ENCODE measurements around the gene EPHB4.
A peak's percentile ranks its signal among the peaks of the same experiment; 100 is the strongest.

The EPHB4 gene

DNA sequence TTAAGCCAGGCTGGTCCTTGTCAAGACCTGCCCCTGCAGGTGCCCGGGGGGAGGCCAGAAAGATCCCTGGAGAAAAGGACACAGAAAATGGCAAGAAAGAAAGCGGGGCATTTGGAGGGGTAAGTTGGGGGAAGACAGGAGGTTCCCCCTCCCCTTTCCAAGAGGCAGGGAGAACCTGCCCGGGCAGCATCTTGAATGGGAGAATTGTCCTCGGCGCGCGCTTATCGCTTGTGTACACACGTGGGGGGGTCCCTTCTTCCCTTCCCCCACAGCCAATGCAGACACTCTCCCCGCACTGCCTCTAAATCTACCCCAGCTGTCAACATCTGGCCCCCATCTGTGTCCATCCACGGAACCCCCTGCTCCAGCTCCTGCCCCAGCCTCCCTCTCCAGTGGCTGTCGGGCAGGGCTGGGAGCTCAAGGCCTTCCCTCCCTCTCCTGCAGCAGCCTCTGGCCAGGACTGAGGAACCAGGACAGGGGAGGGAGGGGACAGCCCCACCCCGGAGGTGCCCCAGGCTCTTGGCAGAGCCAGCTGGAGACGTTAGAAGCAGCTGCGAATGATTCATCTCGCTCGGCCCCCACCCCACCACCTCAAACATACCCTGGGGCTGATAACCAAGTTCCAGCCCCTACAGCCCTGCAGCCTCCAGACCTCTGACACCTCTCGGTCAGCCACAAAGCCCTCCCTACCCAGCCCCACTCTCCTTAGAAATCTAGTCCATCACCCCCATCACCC, 25.3 kb downstream of the EPHB4 start:
- Histone ChIP-seq H3K27ac (ENCODE audit: low read depth, low read length, severe bottlenecking) (peak overlapping the region; percentile 62), H3K4me1 (ENCODE audit: control insufficient read depth, insufficient read depth, low read length, poor library complexity, severe bottlenecking) (peaks cover 44% of the 10 kb centered on the region), H3K36me3 (ENCODE audit: control insufficient read depth, insufficient read depth, low read length) (peaks cover 52% of the 10 kb centered on the region), H3K9me3 (ENCODE audit: control insufficient read depth, low read length) (no peaks in the 10 kb centered on the region), H3K4me3 (ENCODE audit: extremely low read depth, insufficient read depth, low read length, poor library complexity, severe bottlenecking) (no peak overlapping the region)
- 40 to 84% methylated on average over 1 to 13 of the region's 18 CpGs for WGBS, 2 experiments (ENCODE audit: insufficient coverage in 2 of 2)

GRCh38 chr7:100799037-100799896, 28.1 kb downstream of the EPHB4 start:
- Histone ChIP-seq H3K4me3 (ENCODE audit: extremely low read depth, insufficient read depth, low read length, poor library complexity, severe bottlenecking) (no peak overlapping the region), H3K36me3 (ENCODE audit: control insufficient read depth, insufficient read depth, low read length) (peaks cover 25% of the 10 kb centered on the region), H3K27ac (ENCODE audit: low read depth, low read length, severe bottlenecking) (no peak overlapping the region), H3K9me3 (ENCODE audit: control insufficient read depth, low read length) (no peaks in the 10 kb centered on the region), H3K4me1 (ENCODE audit: control insufficient read depth, insufficient read depth, low read length, poor library complexity, severe bottlenecking) (peaks cover 42% of the 10 kb centered on the region)
- WGBS, 2 experiments (ENCODE audit: insufficient coverage in 2 of 2): 39 to 54% methylated on average over 8 to 12 of the region's 14 CpGs

DNA sequence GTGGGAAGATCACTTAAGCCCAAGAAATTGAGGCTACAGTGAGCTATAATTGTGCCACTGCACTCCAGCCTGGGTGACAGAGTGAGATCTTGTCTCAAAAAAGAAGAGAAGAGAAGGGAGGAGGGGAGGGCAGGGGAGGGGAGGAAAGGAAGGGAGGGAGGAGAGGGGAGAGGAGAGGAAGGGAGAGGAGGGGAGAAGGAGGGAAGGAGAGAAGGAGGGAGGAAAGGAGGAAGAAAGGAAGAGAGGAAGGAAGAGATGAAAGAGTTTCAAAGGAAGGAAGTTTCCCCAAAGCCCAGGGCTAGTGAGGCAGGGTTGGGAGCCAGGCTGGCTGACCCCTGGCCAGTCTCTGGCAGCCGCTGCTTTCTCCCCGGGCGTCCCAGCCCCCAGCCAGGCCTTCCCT, 32.6 kb downstream of the EPHB4 start:
- Histone ChIP-seq H3K4me1 (ENCODE audit: control insufficient read depth, insufficient read depth, low read length, poor library complexity, severe bottlenecking) (peaks cover 13% of the 10 kb centered on the region), H3K9me3 (ENCODE audit: control insufficient read depth, low read length) (no peaks in the 10 kb centered on the region), H3K27ac (ENCODE audit: low read depth, low read length, severe bottlenecking) (no peak overlapping the region), H3K4me3 (ENCODE audit: extremely low read depth, insufficient read depth, low read length, poor library complexity, severe bottlenecking) (no peak overlapping the region), H3K36me3 (ENCODE audit: control insufficient read depth, insufficient read depth, low read length) (no peaks in the 10 kb centered on the region)
- 34% methylated on average over 3 of the region's 3 CpGs; no CpG with 5 or more reads in 1 of the 2 experiments for WGBS, 2 experiments (ENCODE audit: insufficient coverage in 2 of 2)

- Histone ChIP-seq H3K27ac (ENCODE audit: low read depth, low read length, severe bottlenecking) (no peak overlapping the region), H3K9me3 (ENCODE audit: control insufficient read depth, low read length) (no peaks in the 10 kb centered on the region), H3K4me3 (ENCODE audit: extremely low read depth, insufficient read depth, low read length, poor library complexity, severe bottlenecking) (no peak overlapping the region), H3K36me3 (ENCODE audit: control insufficient read depth, insufficient read depth, low read length) (no peaks in the 10 kb centered on the region), H3K4me1 (ENCODE audit: control insufficient read depth, insufficient read depth, low read length, poor library complexity, severe bottlenecking) (peaks cover 11% of the 10 kb centered on the region)
- WGBS, 2 experiments (ENCODE audit: insufficient coverage in 2 of 2): 64 to 69% methylated on average over 12 to 13 of the region's 18 CpGs
These were observed 33.3 kb downstream of the EPHB4 start for GRCh38 chr7:100793806-100794660.

GRCh38 chr7:100791881-100792666, 35.2 kb downstream of the EPHB4 start:
- Histone ChIP-seq H3K36me3 (ENCODE audit: control insufficient read depth, insufficient read depth, low read length) (no peaks in the 10 kb centered on the region), H3K4me1 (ENCODE audit: control insufficient read depth, insufficient read depth, low read length, poor library complexity, severe bottlenecking) (peaks cover 11% of the 10 kb centered on the region), H3K4me3 (ENCODE audit: extremely low read depth, insufficient read depth, low read length, poor library complexity, severe bottlenecking) (no peak overlapping the region), H3K27ac (ENCODE audit: low read depth, low read length, severe bottlenecking) (no peak overlapping the region), H3K9me3 (ENCODE audit: control insufficient read depth, low read length) (no peaks in the 10 kb centered on the region)
- 84 to 85% methylated on average over 19 to 26 of the region's 26 CpGs for WGBS, 2 experiments (ENCODE audit: insufficient coverage in 2 of 2)

- Histone ChIP-seq H3K9me3 (ENCODE audit: control insufficient read depth, low read length) (no peaks in the 10 kb centered on the region), H3K4me3 (ENCODE audit: extremely low read depth, insufficient read depth, low read length, poor library complexity, severe bottlenecking) (no peak overlapping the region), H3K27ac (ENCODE audit: low read depth, low read length, severe bottlenecking) (no peak overlapping the region), H3K36me3 (ENCODE audit: control insufficient read depth, insufficient read depth, low read length) (no peaks in the 10 kb centered on the region), H3K4me1 (ENCODE audit: control insufficient read depth, insufficient read depth, low read length, poor library complexity, severe bottlenecking) (peaks cover 3% of the 10 kb centered on the region)
- WGBS, 2 experiments (ENCODE audit: insufficient coverage in 2 of 2): 46 to 53% methylated on average over 9 of the region's 9 CpGs
These were observed 38.3 kb downstream of the EPHB4 start for GRCh38 chr7:100789055-100789454.

- H3K4me1 ChIP-seq (ENCODE audit: control insufficient read depth, insufficient read depth, low read length, poor library complexity, severe bottlenecking): no peaks in the 10 kb centered on the region
- H3K27ac ChIP-seq (ENCODE audit: low read depth, low read length, severe bottlenecking): no peak overlapping the region
- no peaks in the 10 kb centered on the region for H3K9me3 ChIP-seq (ENCODE audit: control insufficient read depth, low read length)
- H3K4me3 ChIP-seq (ENCODE audit: extremely low read depth, insufficient read depth, low read length, poor library complexity, severe bottlenecking): no peak overlapping the region
- no peaks in the 10 kb centered on the region for H3K36me3 ChIP-seq (ENCODE audit: control insufficient read depth, insufficient read depth, low read length)
- 67% methylated on average over 1 of the region's 1 CpG; no CpG with 5 or more reads in 1 of the 2 experiments for WGBS, 2 experiments (ENCODE audit: insufficient coverage in 2 of 2)
These were observed 41.0 kb downstream of the EPHB4 start for GRCh38 chr7:100786323-100786722.

- no peak overlapping the region for H3K4me3 ChIP-seq (ENCODE audit: extremely low read depth, insufficient read depth, low read length, poor library complexity, severe bottlenecking)
- no peak overlapping the region for H3K27ac ChIP-seq (ENCODE audit: low read depth, low read length, severe bottlenecking)
- WGBS, 2 experiments (ENCODE audit: insufficient coverage in 2 of 2): 64 to 67% methylated on average over 17 of the region's 17 CpGs
- no peaks in the 10 kb centered on the region for H3K4me1 ChIP-seq (ENCODE audit: control insufficient read depth, insufficient read depth, low read length, poor library complexity, severe bottlenecking)
- H3K9me3 ChIP-seq (ENCODE audit: control insufficient read depth, low read length): no peaks in the 10 kb centered on the region
- H3K36me3 ChIP-seq (ENCODE audit: control insufficient read depth, insufficient read depth, low read length): no peaks in the 10 kb centered on the region
These were observed 41.4 kb downstream of the EPHB4 start for GRCh38 chr7:100785878-100786277.

DNA sequence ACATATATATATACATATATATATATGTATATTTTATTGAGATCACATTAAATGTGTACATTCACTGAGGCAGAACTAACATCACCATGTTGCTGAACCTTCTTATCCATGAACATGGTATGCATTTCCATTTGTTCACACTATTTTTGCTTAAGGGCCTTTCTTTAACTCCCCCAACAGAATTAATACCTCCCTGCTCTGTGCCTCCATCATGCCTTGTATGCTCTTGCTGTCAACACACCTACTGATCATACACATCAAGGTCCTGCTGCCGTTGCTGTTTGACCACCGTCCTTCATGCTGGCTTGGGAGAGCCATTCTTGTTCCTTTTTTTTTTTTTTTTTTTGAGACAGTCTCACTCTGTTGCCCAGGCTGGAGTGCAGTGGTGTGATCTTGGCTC, 43.5 kb downstream of the EPHB4 start:
- whole genome bisulfite sequencing, 2 experiments (ENCODE audit: insufficient coverage in 2 of 2): 100% methylated on average over 1 to 2 of the region's 2 CpGs
- Histone ChIP-seq H3K4me1 (ENCODE audit: control insufficient read depth, insufficient read depth, low read length, poor library complexity, severe bottlenecking) (no peaks in the 10 kb centered on the region), H3K9me3 (ENCODE audit: control insufficient read depth, low read length) (no peaks in the 10 kb centered on the region), H3K27ac (ENCODE audit: low read depth, low read length, severe bottlenecking) (no peak overlapping the region), H3K4me3 (ENCODE audit: extremely low read depth, insufficient read depth, low read length, poor library complexity, severe bottlenecking) (no peak overlapping the region), H3K36me3 (ENCODE audit: control insufficient read depth, insufficient read depth, low read length) (no peaks in the 10 kb centered on the region)

DNA sequence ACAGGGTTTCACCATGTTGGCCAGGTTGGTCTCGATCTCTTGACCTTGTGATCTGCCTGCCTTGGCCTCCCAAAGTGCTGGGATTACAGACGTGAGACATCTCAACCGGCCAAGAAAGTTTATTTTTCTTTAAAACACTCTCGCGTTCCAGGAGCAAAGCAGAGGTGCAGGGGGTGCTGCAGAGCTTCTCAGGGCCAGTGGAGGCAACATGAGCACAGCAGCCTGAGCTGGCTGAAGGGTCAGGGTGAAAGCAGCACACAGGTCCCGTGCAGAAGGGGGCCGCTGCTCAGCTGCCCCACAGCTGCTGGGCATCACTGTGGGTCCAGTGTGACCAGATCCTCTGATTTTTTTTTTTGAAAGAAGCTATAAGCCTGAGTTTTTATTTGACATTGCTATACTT, 46.1 kb downstream of the EPHB4 start:
- Histone ChIP-seq H3K9me3 (ENCODE audit: control insufficient read depth, low read length) (no peaks in the 10 kb centered on the region), H3K4me1 (ENCODE audit: control insufficient read depth, insufficient read depth, low read length, poor library complexity, severe bottlenecking) (no peaks in the 10 kb centered on the region), H3K36me3 (ENCODE audit: control insufficient read depth, insufficient read depth, low read length) (no peaks in the 10 kb centered on the region), H3K27ac (ENCODE audit: low read depth, low read length, severe bottlenecking) (no peak overlapping the region), H3K4me3 (ENCODE audit: extremely low read depth, insufficient read depth, low read length, poor library complexity, severe bottlenecking) (no peak overlapping the region)
- WGBS, 2 experiments (ENCODE audit: insufficient coverage in 2 of 2): 74 to 78% methylated on average over 7 of the region's 7 CpGs

Data from mesodermal cell (in vitro differentiated cells).